DND-41 (cell line): Measurements from ENCODE around the gene FXYD3.

Source experiments
- ATAC-seq: fragments of 200-7000 bp; cut with Tn5 transposase; 3 replicates; pipeline ENCODE4 v1.9.1; 2021; ENCODE audit warnings: low read depth; ENCODE audit not compliant: insufficient read depth
- DNase-seq: peaks from one replicate; pipeline ENCODE4 v3.0.0-alpha.2; 2020
- H2AFZ ChIP-seq: 2 replicates; pipeline ENCODE4 v1.6.0; 2012; ENCODE audit warnings: low read depth, low read length
- H3K27ac ChIP-seq: 2 replicates; pipeline ENCODE4 v1.5.1; 2012; ENCODE audit warnings: low read length, inconsistent platforms
- H3K27me3 ChIP-seq: fragments of 200-600 bp; sonication (generic); 2 replicates; pipeline ENCODE4 v1.6.0; 2012; ENCODE audit warnings: low read length, mild to moderate bottlenecking, inconsistent platforms; ENCODE audit not compliant: insufficient read depth, poor library complexity
- H3K36me3 ChIP-seq: 2 replicates; pipeline ENCODE4 v1.5.1; 2012; ENCODE audit warnings: low read length, inconsistent platforms; ENCODE audit not compliant: insufficient read depth
- H3K4me1 ChIP-seq: 2 replicates; pipeline ENCODE4 v1.5.1; 2012; ENCODE audit warnings: mild to moderate bottlenecking, low read length; ENCODE audit not compliant: insufficient read depth
- H3K4me2 ChIP-seq: 2 replicates; pipeline ENCODE4 v1.6.0; 2012; ENCODE audit warnings: mild to moderate bottlenecking, moderate library complexity, low read length, inconsistent platforms; ENCODE audit not compliant: insufficient read depth
- H3K4me3 ChIP-seq, 2 experiments: fragments of 200-600 bp in 1 of 2; shearing (Covaris generic) in 1 of 2; 2 replicates each; pipeline ENCODE4 v1.5.1; 2012 to 2016; ENCODE audit warnings: inconsistent platforms in 2 of 2, low read length in 2 of 2, mild to moderate bottlenecking in 2 of 2, low read depth in 1 of 2, moderate library complexity in 1 of 2
- H3K79me2 ChIP-seq: 2 replicates; pipeline ENCODE4 v1.6.0; 2012; ENCODE audit warnings: low read length, inconsistent platforms; ENCODE audit not compliant: insufficient read depth
- H3K9ac ChIP-seq: 2 replicates; pipeline ENCODE4 v1.6.0; 2012; ENCODE audit warnings: low read depth, mild to moderate bottlenecking, inconsistent platforms, low read length, moderate library complexity
- H3K9me3 ChIP-seq: 2 replicates; pipeline ENCODE4 v1.5.1; 2012; ENCODE audit warnings: low read length, moderate library complexity, mild to moderate bottlenecking, inconsistent platforms; ENCODE audit not compliant: insufficient read depth, severe bottlenecking
- H4K20me1 ChIP-seq: 2 replicates; pipeline ENCODE4 v1.6.0; 2012; ENCODE audit warnings: low read length; ENCODE audit not compliant: insufficient read depth
- EZH2 ChIP-seq: IDR thresholded peaks from 3 replicates; pipeline ENCODE4 v1.6.1; 2012; ENCODE audit warnings: borderline replicate concordance, low read depth, mild to moderate bottlenecking, moderate library complexity, low read length, inconsistent platforms; ENCODE audit not compliant: severe bottlenecking
- TF ChIP-seq, protein P1 (sequence below): IDR thresholded peaks from 2 replicates; pipeline ENCODE4 v1.5.1; 2012; ENCODE audit warnings: borderline replicate concordance, low read length, moderate library complexity, mild to moderate bottlenecking; ENCODE audit not compliant: poor library complexity, severe bottlenecking; ENCODE audit errors: extremely low read depth

FXYD3 gene

DNA sequence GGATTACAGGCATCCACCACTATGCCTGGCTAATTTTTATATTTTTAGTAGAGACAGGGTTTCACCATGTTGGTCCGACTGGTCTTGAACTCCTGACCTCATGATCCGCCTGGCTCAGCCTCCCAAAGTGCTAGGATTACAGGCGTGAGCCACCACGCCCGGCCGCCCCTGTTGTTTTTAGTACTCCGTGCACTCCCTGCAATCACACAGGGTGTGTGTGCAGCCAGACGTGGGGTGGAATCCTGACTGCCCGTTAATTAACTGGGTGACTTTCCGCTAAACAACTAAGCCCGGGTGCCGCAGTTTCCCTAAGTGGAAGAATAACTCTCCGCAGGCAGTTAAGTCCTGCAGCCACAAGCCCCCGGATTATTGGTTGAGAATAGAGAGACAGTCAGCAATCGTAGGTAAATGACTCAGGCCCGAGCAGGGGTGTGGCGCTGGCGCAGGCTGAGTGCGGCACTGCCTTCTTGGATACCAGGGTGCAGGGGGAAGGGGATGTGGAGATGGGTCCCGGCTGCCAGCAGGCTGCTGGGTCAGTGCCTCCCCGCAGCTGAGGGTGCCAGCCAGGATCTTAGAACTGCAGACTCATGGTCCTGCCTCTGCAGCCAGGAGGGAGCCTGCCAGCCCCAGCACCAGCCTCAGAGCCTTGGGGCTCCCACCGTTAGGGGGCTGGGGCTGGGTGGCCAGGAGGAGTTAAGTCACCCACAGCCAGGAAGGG lies 6.1 kb upstream of the FXYD3 start:
- H3K36me3 ChIP-seq: no peaks in the 10 kb centered on the region
- DNase-seq (no peak), ATAC-seq (no peak)
- H3K27ac ChIP-seq: no peak overlapping the region
- no peak overlapping the region for H2AFZ ChIP-seq
- no peaks in the 10 kb centered on the region for H3K4me1 ChIP-seq
- no peak for TF ChIP-seq EZH2
- TF ChIP-seq, protein P1, sequence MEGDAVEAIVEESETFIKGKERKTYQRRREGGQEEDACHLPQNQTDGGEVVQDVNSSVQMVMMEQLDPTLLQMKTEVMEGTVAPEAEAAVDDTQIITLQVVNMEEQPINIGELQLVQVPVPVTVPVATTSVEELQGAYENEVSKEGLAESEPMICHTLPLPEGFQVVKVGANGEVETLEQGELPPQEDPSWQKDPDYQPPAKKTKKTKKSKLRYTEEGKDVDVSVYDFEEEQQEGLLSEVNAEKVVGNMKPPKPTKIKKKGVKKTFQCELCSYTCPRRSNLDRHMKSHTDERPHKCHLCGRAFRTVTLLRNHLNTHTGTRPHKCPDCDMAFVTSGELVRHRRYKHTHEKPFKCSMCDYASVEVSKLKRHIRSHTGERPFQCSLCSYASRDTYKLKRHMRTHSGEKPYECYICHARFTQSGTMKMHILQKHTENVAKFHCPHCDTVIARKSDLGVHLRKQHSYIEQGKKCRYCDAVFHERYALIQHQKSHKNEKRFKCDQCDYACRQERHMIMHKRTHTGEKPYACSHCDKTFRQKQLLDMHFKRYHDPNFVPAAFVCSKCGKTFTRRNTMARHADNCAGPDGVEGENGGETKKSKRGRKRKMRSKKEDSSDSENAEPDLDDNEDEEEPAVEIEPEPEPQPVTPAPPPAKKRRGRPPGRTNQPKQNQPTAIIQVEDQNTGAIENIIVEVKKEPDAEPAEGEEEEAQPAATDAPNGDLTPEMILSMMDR: no peak
- H3K79me2 ChIP-seq: no peaks in the 10 kb centered on the region
- no peak overlapping the region for H3K4me3 ChIP-seq
- H3K9ac ChIP-seq: no peak overlapping the region
- H3K9me3 ChIP-seq: no peaks in the 10 kb centered on the region
- no peak overlapping the region for H3K4me2 ChIP-seq
- H3K27me3 ChIP-seq: no peaks in the 10 kb centered on the region
- H4K20me1 ChIP-seq: no peaks in the 10 kb centered on the region

DNA sequence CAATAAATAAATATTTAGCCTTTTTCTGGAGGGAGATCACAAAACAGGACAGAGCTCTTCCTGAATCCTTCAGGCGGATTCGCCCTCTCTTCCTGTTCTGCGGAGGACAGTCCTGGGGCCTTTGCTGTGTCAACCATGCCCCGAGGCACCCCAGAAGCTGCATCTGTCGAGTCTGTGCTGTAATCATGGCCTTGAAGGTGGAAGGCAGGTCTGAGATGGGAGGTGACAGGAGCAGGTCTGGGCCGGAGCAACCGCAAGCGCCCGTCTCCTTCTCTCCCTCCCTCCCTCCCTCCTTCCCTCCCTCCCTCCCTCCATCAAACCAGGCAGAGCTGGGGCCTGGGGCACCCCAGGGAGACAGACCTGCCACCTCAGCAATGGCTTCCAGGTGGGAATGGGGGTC lies 4.6 kb upstream of the FXYD3 start:
- 0 out of 2 replicates have a peak, but pooled peaks cover 4% of the 10 kb centered on the region for H4K20me1 ChIP-seq
- H3K9me3 ChIP-seq: no peaks in the 10 kb centered on the region
- TF ChIP-seq EZH2: no peak
- TF ChIP-seq, protein P1: no peak
- DNase-seq: no peak
- H3K4me2 ChIP-seq: no peak overlapping the region
- no peaks in the 10 kb centered on the region for H3K79me2 ChIP-seq
- H3K4me1 ChIP-seq: no peaks in the 10 kb centered on the region
- no peak overlapping the region for H2AFZ ChIP-seq
- no peak overlapping the region for H3K27ac ChIP-seq
- no peak overlapping the region for H3K9ac ChIP-seq
- H3K36me3 ChIP-seq: no peaks in the 10 kb centered on the region
- no peaks in the 10 kb centered on the region for H3K27me3 ChIP-seq
- no peak overlapping the region for H3K4me3 ChIP-seq
- ATAC-seq: no peak

DNA sequence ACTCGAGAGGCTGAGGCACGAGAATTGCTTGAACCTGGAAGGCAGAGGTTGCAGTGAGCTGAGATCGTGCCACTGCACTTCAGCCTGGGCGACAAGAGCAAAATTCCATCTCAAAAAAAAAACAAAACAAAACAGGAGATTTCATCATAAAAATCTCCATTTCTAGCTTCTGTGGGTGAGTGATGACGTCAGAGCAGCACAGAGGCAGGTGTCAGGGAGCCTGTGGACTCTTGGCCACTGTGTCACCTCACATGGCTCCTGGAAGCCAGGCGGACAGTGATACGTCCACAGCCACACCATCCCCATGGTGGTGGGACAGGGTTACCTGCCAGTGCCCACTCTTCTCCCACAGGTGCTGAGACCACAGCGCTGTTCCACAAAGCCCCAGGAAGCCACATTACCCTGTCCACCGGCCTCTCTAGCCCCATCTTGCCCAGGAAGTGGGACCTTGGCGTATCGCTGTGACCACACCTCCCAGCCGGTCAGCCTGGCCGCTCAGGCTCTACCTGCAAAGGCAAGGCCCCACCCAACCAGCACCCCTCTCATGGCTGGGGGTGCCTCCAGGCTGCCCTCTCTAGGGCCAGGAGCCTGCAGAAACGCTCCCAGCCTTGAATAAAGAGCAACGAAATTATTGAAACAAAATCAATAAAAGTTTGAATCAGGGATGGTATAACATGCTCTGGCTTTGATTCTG lies 2.5 kb upstream of the FXYD3 start:
- TF ChIP-seq, protein P1: no peak
- TF ChIP-seq EZH2: no peak
- no peaks in the 10 kb centered on the region for H3K36me3 ChIP-seq
- H3K4me1 ChIP-seq: no peaks in the 10 kb centered on the region
- DNase-seq (no peak), ATAC-seq (no peak)
- H3K9ac ChIP-seq: no peak overlapping the region
- no peak overlapping the region for H2AFZ ChIP-seq
- H3K9me3 ChIP-seq: no peaks in the 10 kb centered on the region
- H4K20me1 ChIP-seq: 0 out of 2 replicates have a peak, but pooled peaks cover 4% of the 10 kb centered on the region
- no peak overlapping the region for H3K27ac ChIP-seq
- H3K4me2 ChIP-seq: no peak overlapping the region
- no peaks in the 10 kb centered on the region for H3K27me3 ChIP-seq
- no peaks in the 10 kb centered on the region for H3K79me2 ChIP-seq
- H3K4me3 ChIP-seq: no peak overlapping the region
